ENCODE results near the gene NETO2. TPM values are rescaled to one million over a fixed set of nuclear protein-coding genes. Genes with fewer than 3 reads are reported as not detected.

Gene NETO2
- total and polyA plus RNA-seq, 2 of the 13 experiments (the other 11 are each of a cell fraction or from before 2014, with no cell fraction given), result 8.2 to 13.5 TPM

GRCh38 chr16:47143677-47144558 is at the start of gene NETO2 (continued):
- no peak for TF ChIP-seq EP300 (IDR thresholded peaks at IDR 0.05; ENCODE audit: low read depth in 2 of 2, low read length in 2 of 2)
- no peak for TF ChIP-seq EP300 (CRISPR knock-in tag; IDR thresholded peaks at IDR 0.05; ENCODE audit: borderline replicate concordance)
- no peak for TF ChIP-seq TMF1 (CRISPR knock-in tag; IDR thresholded peaks at IDR 0.05; ENCODE audit: low read depth)
- TF ChIP-seq MLXIP (CRISPR knock-in tag; IDR thresholded peaks at IDR 0.05; ENCODE audit: borderline replicate concordance), result no peak
- 0 out of 2 replicates have a peak, but pooled peaks have one; percentile 0 for TF ChIP-seq ZFY (CRISPR knock-in tag; IDR thresholded peaks at IDR 0.05)
- TF ChIP-seq, protein P1, sequence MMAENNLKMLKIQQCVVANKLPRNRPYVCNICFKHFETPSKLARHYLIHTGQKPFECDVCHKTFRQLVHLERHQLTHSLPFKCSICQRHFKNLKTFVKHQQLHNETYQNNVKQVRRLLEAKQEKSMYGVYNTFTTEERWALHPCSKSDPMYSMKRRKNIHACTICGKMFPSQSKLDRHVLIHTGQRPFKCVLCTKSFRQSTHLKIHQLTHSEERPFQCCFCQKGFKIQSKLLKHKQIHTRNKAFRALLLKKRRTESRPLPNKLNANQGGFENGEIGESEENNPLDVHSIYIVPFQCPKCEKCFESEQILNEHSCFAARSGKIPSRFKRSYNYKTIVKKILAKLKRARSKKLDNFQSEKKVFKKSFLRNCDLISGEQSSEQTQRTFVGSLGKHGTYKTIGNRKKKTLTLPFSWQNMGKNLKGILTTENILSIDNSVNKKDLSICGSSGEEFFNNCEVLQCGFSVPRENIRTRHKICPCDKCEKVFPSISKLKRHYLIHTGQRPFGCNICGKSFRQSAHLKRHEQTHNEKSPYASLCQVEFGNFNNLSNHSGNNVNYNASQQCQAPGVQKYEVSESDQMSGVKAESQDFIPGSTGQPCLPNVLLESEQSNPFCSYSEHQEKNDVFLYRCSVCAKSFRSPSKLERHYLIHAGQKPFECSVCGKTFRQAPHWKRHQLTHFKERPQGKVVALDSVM (CRISPR knock-in tag; IDR thresholded peaks at IDR 0.05), result no peak; the same call in 1 of the 2 replicates
- TF ChIP-seq, protein P2, sequence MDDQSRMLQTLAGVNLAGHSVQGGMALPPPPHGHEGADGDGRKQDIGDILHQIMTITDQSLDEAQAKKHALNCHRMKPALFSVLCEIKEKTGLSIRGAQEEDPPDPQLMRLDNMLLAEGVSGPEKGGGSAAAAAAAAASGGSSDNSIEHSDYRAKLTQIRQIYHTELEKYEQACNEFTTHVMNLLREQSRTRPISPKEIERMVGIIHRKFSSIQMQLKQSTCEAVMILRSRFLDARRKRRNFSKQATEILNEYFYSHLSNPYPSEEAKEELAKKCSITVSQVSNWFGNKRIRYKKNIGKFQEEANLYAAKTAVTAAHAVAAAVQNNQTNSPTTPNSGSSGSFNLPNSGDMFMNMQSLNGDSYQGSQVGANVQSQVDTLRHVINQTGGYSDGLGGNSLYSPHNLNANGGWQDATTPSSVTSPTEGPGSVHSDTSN (CRISPR knock-in tag; IDR thresholded peaks at IDR 0.05; ENCODE audit: borderline replicate concordance), result no peak; the same call in 1 of the 2 replicates
- TF ChIP-seq, protein P3, sequence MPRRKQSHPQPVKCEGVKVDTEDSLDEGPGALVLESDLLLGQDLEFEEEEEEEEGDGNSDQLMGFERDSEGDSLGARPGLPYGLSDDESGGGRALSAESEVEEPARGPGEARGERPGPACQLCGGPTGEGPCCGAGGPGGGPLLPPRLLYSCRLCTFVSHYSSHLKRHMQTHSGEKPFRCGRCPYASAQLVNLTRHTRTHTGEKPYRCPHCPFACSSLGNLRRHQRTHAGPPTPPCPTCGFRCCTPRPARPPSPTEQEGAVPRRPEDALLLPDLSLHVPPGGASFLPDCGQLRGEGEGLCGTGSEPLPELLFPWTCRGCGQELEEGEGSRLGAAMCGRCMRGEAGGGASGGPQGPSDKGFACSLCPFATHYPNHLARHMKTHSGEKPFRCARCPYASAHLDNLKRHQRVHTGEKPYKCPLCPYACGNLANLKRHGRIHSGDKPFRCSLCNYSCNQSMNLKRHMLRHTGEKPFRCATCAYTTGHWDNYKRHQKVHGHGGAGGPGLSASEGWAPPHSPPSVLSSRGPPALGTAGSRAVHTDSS (CRISPR knock-in tag; conservative IDR thresholded peaks at IDR 0.05), result no peak
- TF ChIP-seq ZNF326 (CRISPR knock-in tag; IDR thresholded peaks at IDR 0.05; ENCODE audit: borderline replicate concordance), result no peak
- TF ChIP-seq ZNF710 (CRISPR knock-in tag; IDR thresholded peaks at IDR 0.05; ENCODE audit: borderline replicate concordance), result no peak
- no peak for TF ChIP-seq ZNF446 (CRISPR knock-in tag; IDR thresholded peaks at IDR 0.05)
- TF ChIP-seq SIX1 (CRISPR knock-in tag; IDR thresholded peaks at IDR 0.05; ENCODE audit: borderline replicate concordance), result no peak
- TF ChIP-seq, protein P4, sequence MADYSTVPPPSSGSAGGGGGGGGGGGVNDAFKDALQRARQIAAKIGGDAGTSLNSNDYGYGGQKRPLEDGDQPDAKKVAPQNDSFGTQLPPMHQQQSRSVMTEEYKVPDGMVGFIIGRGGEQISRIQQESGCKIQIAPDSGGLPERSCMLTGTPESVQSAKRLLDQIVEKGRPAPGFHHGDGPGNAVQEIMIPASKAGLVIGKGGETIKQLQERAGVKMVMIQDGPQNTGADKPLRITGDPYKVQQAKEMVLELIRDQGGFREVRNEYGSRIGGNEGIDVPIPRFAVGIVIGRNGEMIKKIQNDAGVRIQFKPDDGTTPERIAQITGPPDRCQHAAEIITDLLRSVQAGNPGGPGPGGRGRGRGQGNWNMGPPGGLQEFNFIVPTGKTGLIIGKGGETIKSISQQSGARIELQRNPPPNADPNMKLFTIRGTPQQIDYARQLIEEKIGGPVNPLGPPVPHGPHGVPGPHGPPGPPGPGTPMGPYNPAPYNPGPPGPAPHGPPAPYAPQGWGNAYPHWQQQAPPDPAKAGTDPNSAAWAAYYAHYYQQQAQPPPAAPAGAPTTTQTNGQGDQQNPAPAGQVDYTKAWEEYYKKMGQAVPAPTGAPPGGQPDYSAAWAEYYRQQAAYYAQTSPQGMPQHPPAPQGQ (CRISPR knock-in tag; IDR thresholded peaks at IDR 0.05; ENCODE audit: borderline replicate concordance), result no peak
- TF ChIP-seq ZNF766 (CRISPR knock-in tag; IDR thresholded peaks at IDR 0.05; ENCODE audit: borderline replicate concordance), result no peak
- TF ChIP-seq ZNF724P (CRISPR knock-in tag; IDR thresholded peaks at IDR 0.05; ENCODE audit: borderline replicate concordance), result no peak

Data from HepG2 (cell line).